HepG2 (cell line): ENCODE results near the gene C11orf86.

Experiments used
- ATF2 ChIP-seq: sonication (generic); formaldehyde crosslinking; IDR thresholded peaks from 2 replicates; pipeline ENCODE4 v1.4.0; 2020; ENCODE audit warnings: missing genetic modification reagents
- BHLHE40 ChIP-seq: IDR thresholded peaks from 2 replicates; pipeline ENCODE4 v1.6.1; 2011; ENCODE audit warnings: low read length, improper control_type of control experiment
- E2F1 ChIP-seq: sonication (generic); formaldehyde crosslinking; IDR thresholded peaks from 2 replicates; pipeline ENCODE4 v1.5.0; 2020; ENCODE audit warnings: missing genetic modification reagents
- NR2C2 ChIP-seq: sonication (generic); formaldehyde crosslinking; IDR thresholded peaks from 2 replicates; pipeline ENCODE4 v1.4.0; 2020; ENCODE audit warnings: missing genetic modification reagents, mild to moderate bottlenecking, moderate library complexity, borderline replicate concordance
- SRSF1 ChIP-seq: fragments of 200-400 bp; formaldehyde crosslinking; optimal IDR thresholded peaks from 2 replicates; pipeline ENCODE3; 2017; ENCODE audit warnings: mild to moderate bottlenecking, low read depth, low read length, moderate library complexity
- YY1 ChIP-seq: IDR thresholded peaks from 2 replicates; pipeline ENCODE4 v1.6.1; 2011; ENCODE audit warnings: low read length, low read depth, moderate library complexity, mild to moderate bottlenecking; ENCODE audit not compliant: insufficient read depth, insufficient replicate concordance
- ZFP1 ChIP-seq: IDR thresholded peaks from 2 replicates; pipeline ENCODE4 v1.6.1; 2016
- ZMYM4 ChIP-seq: sonication (generic); formaldehyde crosslinking; IDR thresholded peaks from 2 replicates; pipeline ENCODE4 v1.8.1; 2023; ENCODE audit warnings: mild to moderate bottlenecking, missing genetic modification reagents
- ZNF276 ChIP-seq: sonication (generic); formaldehyde crosslinking; IDR thresholded peaks from 2 replicates; pipeline ENCODE4 v1.4.0; 2020; ENCODE audit warnings: mild to moderate bottlenecking, low read depth, missing genetic modification reagents
- ZNF878 ChIP-seq: sonication (generic); formaldehyde crosslinking; IDR thresholded peaks from 2 replicates; pipeline ENCODE4 v1.8.1; 2023; ENCODE audit warnings: mild to moderate bottlenecking, missing genetic modification reagents, moderate library complexity
- TF ChIP-seq, protein P1 (sequence below): sonication (generic); formaldehyde crosslinking; IDR thresholded peaks from 2 replicates; pipeline ENCODE4 v1.4.0; 2020; ENCODE audit warnings: missing genetic modification reagents
- TF ChIP-seq, protein P2 (sequence below): sonication (generic); formaldehyde crosslinking; IDR thresholded peaks from 2 replicates; pipeline ENCODE4 v1.5.0; 2020; ENCODE audit warnings: mild to moderate bottlenecking, missing genetic modification reagents, moderate library complexity
- TF ChIP-seq, protein P3 (sequence below): sonication (generic); formaldehyde crosslinking; IDR thresholded peaks from 2 replicates; pipeline ENCODE4 v1.8.1; 2023; ENCODE audit warnings: mild to moderate bottlenecking, missing genetic modification reagents
- TF ChIP-seq, protein P4 (sequence below): sonication (generic); formaldehyde crosslinking; IDR thresholded peaks from 2 replicates; pipeline ENCODE4 v1.4.0; 2020; ENCODE audit warnings: missing genetic modification reagents

DNA sequence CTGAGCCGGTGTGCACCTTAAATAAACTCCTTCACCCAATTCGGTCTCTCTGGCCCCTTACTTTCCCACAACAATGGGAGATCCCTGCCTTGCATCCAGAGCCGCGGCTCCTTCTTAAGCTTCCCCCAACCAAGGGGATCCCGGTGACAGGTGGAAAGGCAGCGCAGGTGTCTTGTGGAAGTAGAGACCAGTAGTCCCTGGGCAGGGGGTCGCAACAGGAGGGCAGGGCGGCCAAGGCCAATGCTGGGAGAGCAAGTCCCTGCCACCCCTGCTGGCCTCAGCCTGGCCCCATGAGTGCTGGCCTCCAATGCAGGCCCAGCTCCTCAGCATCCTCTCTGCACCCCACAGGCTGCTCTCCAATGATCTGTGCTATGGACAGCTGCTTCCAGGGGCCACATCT is 39.9 kb downstream of the C11orf86 start:
- TF ChIP-seq ZNF276 (no peak), YY1 (no peak), ATF2 (CRISPR knock-in tag) (no peak), ZNF878 (no peak), BHLHE40 (no peak), ZFP1 (CRISPR knock-in tag) (no peak), NR2C2 (CRISPR knock-in tag) (no peak), ZMYM4 (CRISPR knock-in tag) (no peak), E2F1 (CRISPR knock-in tag) (no peak), SRSF1 (no peak)
- TF ChIP-seq, protein P1, sequence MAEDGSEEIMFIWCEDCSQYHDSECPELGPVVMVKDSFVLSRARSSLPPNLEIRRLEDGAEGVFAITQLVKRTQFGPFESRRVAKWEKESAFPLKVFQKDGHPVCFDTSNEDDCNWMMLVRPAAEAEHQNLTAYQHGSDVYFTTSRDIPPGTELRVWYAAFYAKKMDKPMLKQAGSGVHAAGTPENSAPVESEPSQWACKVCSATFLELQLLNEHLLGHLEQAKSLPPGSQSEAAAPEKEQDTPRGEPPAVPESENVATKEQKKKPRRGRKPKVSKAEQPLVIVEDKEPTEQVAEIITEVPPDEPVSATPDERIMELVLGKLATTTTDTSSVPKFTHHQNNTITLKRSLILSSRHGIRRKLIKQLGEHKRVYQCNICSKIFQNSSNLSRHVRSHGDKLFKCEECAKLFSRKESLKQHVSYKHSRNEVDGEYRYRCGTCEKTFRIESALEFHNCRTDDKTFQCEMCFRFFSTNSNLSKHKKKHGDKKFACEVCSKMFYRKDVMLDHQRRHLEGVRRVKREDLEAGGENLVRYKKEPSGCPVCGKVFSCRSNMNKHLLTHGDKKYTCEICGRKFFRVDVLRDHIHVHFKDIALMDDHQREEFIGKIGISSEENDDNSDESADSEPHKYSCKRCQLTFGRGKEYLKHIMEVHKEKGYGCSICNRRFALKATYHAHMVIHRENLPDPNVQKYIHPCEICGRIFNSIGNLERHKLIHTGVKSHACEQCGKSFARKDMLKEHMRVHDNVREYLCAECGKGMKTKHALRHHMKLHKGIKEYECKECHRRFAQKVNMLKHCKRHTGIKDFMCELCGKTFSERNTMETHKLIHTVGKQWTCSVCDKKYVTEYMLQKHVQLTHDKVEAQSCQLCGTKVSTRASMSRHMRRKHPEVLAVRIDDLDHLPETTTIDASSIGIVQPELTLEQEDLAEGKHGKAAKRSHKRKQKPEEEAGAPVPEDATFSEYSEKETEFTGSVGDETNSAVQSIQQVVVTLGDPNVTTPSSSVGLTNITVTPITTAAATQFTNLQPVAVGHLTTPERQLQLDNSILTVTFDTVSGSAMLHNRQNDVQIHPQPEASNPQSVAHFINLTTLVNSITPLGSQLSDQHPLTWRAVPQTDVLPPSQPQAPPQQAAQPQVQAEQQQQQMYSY (CRISPR knock-in tag): no peak
- TF ChIP-seq, protein P2, sequence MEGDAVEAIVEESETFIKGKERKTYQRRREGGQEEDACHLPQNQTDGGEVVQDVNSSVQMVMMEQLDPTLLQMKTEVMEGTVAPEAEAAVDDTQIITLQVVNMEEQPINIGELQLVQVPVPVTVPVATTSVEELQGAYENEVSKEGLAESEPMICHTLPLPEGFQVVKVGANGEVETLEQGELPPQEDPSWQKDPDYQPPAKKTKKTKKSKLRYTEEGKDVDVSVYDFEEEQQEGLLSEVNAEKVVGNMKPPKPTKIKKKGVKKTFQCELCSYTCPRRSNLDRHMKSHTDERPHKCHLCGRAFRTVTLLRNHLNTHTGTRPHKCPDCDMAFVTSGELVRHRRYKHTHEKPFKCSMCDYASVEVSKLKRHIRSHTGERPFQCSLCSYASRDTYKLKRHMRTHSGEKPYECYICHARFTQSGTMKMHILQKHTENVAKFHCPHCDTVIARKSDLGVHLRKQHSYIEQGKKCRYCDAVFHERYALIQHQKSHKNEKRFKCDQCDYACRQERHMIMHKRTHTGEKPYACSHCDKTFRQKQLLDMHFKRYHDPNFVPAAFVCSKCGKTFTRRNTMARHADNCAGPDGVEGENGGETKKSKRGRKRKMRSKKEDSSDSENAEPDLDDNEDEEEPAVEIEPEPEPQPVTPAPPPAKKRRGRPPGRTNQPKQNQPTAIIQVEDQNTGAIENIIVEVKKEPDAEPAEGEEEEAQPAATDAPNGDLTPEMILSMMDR (CRISPR knock-in tag): no peak
- TF ChIP-seq, protein P3, sequence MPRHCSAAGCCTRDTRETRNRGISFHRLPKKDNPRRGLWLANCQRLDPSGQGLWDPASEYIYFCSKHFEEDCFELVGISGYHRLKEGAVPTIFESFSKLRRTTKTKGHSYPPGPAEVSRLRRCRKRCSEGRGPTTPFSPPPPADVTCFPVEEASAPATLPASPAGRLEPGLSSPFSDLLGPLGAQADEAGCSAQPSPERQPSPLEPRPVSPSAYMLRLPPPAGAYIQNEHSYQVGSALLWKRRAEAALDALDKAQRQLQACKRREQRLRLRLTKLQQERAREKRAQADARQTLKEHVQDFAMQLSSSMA (CRISPR knock-in tag): no peak
- TF ChIP-seq, protein P4, sequence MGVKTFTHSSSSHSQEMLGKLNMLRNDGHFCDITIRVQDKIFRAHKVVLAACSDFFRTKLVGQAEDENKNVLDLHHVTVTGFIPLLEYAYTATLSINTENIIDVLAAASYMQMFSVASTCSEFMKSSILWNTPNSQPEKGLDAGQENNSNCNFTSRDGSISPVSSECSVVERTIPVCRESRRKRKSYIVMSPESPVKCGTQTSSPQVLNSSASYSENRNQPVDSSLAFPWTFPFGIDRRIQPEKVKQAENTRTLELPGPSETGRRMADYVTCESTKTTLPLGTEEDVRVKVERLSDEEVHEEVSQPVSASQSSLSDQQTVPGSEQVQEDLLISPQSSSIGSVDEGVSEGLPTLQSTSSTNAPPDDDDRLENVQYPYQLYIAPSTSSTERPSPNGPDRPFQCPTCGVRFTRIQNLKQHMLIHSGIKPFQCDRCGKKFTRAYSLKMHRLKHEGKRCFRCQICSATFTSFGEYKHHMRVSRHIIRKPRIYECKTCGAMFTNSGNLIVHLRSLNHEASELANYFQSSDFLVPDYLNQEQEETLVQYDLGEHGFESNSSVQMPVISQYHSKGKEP (CRISPR knock-in tag): no peak
